T-helper 9 cell (primary cell): ENCODE data around the gene HAP1.
A peak's percentile ranks its signal among the peaks of the same experiment; 100 is the strongest.

Experiments used
- DNase-seq: peaks from one replicate; pipeline ENCODE4 v3.0.0-alpha.2; 2020

HAP1 gene

DNA sequence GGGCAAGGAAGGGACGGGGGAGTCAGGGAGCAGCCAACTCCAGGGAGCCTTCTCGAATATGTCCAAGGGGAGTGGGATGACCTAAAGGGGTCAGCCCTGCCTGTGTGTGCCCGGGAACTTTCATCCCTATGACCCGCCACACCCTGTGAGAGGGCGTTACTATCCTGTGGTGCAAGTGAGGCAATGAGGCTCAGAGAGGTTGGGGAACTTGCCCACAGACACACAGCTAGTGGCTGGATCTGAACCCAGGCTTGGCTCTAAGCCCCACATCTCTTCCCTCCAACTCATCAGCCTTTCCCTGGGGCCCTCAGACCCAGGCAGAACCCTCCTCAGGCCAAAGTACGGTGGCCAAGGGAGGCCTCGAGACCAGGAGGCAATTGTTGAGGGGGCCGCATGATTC lies 28.9 kb upstream of the HAP1 start:
- no peak for DNase-seq

DNA sequence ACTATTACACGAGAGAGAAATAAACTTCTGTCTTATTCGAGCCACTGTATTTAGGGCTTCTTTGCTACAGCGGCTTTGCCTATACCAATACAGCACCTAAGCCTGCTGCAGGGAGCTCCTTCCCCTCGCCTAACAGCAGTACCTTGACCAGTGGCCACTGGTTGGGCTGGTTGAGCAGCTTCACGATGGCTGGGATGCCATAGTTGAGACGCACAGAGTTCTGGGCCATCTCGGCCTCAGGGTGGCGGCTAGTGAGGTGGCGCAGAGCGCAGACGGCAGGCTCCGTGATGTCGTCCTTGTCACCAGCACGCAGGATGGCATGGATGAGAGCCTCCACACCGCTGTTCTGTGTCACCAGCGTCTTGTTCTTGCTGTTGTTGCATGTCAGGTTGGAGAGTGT lies 28.4 kb upstream of the HAP1 start:
- DNase-seq: no peak

DNA sequence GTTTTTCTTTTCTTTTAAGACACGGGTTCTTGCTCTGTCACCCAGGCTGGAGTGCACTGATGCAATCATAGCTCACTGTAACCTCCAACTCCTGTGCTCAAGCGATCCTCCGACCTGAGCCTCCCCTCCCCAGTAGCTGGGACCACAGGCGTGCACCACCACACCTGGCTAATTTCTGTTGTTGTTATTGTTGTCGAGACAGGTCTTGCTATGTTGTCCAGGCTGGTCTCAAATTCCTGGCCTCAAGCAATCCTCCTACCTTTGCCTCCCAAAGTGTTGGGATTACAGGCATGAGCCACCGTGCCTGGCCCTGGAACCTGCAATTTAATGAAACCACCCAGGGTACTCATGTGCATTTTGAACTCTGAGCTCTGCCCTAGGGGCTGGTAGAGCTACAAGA lies 27.9 kb upstream of the HAP1 start:
- DNase-seq: no peak

DNA sequence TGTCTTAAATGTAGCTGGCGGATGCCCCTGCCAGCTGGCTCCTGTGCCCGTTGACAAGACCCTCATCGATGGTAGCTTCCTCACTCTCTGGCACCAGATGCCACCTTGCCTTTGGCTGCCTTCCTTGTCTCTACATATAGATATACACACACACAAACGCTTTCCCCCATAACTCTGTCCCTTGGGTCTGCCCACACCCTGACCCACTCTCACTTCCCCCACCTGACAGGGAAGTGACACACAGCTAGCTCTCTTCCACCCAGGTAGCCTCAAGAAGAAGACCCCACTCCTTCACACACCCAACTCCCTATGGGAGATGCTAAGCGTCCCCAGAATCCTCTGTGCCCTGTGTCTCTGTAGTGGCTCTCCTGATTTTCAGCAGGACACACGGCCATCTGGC lies 26.4 kb upstream of the HAP1 start:
- DNase-seq: no peak

DNA sequence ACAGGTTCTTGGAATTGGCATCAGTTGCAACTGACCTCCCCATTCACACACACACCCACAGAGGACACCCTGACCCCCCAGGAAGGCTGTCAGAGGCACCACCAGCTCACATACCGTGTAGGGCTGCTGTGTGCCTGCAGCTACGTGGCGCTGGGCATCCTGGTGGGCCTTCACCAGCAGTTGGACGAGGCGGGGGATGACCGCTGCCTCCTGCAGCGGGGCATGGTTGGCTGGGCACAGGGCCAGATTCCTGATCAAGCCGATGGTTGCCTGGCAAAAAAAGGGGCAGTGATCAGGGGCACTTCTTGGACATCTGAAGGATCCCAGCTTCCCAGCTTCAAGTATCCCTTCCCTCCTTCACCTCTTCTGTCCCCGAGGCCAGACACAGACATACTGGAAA lies 24.2 kb upstream of the HAP1 start:
- no peak for DNase-seq

DNA sequence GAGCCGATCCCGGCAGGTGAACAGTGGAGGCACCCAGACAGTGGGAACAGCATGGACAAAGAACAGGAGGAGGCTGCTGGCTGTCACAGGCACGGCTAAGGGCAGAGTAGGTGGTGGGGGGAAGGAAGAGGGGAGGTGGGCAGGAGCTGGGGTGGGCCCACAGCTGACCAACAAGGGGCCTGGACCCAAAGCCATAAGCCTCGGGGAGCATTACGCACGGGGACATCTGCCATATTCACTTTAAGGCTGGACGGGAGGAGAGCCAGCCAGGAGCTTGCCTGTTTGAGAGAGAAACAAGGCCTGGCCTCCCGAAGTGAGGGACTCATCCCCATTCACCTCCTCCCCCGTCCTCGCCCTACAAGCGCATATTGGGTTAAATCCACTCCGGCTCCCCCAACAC lies 19.6 kb upstream of the HAP1 start:
- no peak for DNase-seq

DNA sequence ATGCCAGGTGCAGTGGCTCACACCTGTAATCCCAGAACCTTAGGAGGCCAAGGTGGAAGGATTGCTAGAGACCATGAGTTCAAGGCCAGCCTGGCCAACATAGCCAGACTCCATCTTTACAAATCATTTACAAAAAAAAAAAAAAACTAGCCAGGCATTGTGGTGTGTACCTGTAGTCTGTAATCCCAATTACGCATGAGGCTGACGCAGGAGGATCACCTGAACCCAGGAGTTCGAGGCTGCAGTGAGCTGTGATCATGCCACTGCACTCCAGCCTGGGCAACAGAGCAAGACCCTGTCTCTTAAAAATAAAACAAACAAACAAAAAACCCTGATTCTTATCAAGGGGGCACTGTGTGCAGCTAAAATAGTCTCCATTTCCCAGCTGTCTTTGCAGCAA lies 16.8 kb upstream of the HAP1 start:
- no peak for DNase-seq

DNA sequence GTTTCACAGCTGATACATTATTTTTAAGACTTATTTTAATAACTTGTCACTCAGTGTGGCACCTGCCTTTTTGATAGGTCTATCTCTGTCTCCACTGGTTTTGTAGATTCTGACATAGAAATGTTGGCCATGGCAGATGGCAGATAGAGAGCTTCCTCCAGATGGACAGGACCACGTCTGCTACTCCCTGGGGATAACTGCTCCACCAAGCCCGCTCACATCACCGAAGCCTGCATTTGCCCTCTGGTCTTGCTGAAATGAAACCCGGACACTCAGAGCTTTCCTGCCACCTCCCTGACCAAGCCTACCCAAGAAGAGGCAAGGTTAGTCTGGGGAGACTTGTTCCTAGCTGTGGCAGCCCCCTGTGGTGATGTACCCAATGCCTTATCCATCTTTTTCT lies 16.4 kb upstream of the HAP1 start:
- no peak for DNase-seq

DNA sequence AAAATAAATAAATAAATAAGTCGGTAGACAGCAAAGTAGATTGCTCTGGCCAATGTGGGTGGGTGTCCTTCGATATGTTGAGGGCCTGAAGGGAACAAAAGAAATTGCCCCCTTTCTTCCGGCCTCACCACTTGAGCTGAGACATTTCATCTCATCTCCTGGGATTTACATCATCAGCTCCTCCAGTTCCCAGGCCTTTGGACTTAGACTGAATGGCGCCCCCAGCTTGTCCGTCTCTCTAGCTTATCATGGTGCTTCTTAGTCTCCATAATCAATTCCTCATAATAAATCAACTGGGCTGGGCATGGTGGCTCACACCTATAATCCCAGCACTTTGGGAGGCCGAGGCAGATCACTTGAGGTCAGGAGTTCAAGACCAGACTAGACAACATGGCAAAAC lies 13.8 kb upstream of the HAP1 start:
- DNase-seq: no peak

DNA sequence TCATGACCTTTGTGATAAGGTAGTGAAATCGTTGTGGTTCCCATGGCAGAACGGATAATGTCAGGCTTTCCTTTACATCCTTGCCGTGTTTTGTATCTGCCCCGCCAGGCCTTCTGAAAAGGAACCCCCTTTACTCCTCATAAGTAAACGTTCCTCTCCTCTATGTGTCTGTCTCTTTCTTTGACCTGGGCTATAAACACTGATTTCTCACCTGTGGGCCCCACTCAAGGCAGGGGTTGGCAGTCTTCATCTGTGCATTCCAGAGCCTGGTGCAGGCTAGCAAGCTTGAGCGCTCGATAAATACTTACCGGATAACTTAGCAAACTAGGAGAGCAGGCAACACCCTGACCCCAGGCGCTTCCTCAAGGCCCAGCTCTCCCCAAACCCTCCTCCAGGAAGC lies 7.3 kb upstream of the HAP1 start:
- no peak for DNase-seq

DNA sequence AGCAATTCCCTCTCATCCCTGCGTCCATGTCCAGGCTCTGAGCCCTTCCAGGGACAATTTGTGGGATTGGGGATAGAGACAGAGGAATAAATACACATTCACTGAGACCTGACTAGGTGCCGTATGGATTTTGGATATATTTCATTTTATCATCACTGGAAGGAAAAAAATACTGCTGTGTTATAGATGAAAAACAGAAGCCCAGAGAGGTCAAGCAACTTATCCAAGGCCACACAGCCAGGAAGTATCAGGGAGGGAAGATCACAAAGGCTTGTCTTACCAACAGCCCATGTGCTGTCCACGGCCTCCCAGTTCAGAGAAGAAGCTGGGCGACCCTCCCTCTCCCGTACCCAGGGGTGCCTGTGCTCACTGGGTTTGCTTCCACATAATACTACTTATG lies 6.1 kb upstream of the HAP1 start:
- no peak for DNase-seq

DNA sequence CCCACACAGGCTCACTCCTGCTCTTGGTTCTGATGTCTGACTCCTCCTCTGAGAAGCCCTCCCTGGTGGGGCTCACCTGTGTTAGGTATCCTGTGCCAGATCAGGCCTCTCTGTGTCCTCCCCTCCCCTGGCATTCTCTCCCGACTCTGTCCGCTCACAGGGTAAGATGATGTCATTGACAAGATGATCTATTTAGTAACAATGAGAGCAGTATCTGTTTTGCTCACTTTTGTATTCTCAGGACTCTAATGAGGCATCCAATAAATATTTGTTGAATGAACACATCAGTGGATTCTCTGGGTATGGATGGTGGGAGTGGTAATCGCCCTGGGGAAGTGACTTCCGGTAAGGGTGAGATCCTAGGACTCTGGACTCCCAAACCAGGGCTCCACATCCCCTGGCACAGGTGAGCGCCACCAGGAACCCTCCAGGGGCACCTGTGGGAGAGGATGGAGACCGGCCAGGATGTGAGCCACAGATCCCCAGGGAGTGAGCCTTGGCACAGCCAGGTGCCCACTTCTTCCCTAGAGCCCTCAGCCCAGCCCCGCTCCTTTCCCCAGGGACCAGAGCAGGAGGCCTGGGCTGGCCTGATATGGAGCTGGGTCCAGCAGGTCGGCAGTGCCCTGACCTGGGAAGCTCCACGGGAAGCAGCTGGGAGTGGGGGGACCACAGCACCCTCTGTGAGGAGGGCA lies 5.4 kb upstream of the HAP1 start:
- DNase-seq: no peak

DNA sequence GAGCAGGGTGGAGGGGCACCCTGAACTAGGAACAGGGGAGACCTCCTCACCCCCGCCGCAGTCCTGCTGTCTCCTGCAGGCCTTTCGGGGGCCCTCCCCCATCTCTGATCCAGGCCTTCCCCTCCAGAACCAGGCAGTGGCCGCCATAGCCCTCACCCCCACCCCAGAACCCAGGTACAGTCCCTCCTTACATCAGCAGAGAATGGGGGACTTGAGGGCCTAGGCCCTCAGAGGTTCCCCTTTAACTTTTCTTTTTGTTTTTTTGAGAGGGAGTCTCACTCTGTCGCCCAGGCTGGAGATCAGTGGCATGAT lies 4.3 kb upstream of the HAP1 start:
- no peak for DNase-seq

DNA sequence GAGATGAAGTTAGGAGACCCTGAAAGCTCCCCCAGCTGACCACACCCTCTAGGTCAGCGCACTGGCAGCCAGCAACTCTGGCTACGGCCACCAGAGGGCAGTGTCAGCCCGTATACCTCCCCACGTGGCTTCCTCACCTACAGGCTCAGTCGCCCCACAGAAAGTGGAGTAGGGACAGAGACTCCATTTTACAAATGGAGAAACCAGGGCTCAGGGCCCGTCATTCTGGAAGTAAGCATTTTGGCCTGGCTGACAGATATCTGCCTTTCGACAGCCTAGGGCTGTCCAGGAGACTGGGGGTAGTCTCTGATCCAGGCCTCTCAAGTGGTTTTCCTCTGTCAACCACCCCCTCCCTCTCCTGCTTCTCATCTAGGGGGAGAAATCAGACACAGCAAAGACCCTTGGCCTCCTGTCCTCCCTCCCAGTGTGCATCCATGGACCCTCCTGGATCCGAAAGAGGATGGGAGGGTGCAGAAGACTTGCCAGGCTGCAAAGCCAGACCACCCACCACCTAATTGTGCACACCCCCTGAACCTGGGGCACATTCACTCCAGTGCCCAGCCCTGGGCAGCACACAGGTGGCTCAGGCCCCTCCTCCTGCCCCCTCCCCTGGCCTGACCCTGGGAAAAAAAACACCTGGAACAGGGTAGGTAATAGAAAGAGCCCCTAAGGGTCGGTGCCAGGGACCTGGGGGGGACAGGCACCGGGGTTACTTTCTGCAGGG lies 3.8 kb upstream of the HAP1 start:
- peak; percentile 71 for DNase-seq

DNA sequence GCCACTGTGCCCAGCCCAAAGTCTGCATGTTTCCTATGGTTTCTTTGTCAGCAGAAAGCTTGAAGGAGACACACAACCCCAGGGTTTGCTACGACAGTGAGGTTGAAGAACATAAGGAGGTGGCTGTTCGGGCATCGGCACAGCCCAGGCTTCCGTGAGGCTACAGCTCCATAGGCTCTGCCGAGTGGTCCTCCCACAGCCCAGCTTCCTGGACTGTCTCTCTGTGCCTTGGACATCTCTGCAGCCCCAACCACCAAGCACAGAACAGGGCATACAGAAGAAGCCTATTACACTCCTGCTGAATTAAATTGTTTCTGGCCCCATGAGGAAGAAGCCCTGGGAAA lies 3.2 kb upstream of the HAP1 start:
- DNase-seq: no peak

DNA sequence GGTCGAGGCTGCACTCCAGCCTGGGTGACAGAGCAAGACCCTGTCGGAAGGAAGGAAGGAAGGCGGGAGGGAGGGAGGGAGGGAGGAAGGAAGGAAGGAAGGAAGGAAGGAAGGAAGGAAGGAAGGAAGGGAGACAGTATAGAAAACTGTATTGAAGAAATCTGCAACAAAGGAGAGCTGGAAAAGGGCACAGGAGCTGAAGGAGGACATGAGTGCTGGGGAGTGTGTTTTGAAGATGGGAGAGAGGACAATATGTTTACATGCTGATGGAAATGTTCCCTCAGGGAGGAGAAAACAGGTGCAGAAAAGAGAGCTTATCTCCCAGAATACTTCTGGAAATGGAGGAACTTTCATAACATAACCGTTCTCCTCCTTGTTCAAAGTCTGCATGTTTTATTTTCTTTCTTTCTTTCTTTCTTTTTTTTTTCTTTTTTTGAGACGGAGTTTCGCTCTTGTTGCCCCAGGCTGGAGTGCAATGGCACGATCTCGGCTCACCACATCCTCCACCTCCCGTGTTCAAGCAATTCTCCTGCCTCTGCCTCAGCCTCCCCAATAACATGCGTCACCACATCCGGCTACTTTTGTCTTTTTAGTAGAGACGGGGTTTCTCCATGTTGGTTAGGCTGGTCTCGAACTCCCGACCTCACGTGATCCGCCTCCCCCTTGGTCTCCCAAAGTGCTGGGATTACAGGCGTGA lies 2.7 kb upstream of the HAP1 start:
- DNase-seq: no peak

DNA sequence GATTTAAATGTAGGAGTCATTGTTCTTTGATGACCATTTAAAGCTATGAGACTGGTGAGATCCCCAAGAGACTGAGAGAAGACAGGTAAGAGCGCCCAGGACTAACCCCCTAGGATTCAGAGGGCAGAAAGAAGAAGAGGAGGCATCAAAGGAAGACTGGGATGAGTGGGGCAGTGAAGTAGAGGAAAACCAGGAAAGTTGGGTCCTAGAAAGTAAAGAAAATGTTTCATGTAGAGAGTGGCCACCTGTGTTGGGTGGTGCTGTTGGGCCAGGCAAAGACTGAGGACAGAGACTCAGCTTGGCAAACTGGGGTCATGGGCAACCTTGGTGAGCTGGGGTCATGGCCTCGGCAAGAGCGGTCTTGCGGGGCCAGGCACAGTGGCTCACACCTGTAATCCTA lies 1.3 kb upstream of the HAP1 start:
- no peak for DNase-seq

DNA sequence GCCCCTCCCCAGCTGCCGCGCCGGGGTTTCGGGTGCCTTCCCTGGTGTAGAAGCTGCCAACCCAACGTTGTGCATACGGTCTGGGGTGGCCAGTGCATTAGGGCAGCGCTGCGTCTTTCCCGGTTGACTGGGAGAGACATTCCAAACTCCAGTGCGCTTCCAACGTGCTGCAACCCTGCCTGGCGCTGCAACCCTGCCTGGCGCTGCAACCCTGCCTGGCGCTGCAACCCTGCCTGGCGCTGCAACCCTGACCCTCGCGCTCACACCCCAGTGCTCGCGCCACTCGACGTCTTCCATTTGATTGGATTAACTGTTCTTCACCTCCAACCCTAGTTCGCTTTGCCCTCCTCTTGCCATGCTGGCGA lies 488 bp upstream of the HAP1 start:
- DNase-seq: no peak

DNA sequence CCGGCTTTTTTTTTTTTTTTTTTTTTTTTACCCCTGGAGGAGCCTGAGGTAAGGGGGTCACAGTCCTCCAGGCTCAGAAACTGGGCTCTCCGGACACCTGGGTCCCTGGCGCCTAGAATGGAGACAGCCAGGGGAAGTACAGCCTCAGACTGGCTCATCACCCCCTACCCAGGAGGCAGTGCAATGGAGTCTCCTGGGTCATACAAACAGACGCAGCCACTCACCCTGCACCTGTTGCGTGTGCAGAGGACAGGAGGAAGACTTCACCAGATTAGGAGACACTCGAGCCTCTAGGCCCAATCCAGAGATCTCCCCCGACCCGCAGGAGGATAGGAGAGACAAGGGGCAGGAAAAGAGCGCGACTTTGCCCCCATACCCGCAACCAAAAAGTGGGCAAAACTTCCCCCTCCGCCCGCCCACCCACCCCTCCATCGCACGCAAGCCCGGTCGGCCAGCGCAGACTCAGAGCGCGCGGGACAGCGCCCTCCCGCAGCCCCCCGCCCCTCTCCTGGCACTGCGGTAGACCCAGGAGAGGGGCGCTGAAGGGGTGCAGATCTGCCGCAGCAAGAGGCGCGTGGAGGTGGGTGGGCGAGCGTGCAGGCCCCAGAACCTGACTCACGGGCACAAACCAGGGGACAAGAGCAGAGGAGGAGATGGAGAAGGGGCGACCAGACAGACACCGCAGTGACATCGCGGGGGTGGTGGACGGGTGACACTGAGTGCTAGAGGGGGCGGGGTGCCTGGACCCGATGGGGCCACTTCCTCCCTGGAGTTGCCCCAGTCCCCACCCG lies 900 bp downstream of the HAP1 start:
- no peak for DNase-seq

DNA sequence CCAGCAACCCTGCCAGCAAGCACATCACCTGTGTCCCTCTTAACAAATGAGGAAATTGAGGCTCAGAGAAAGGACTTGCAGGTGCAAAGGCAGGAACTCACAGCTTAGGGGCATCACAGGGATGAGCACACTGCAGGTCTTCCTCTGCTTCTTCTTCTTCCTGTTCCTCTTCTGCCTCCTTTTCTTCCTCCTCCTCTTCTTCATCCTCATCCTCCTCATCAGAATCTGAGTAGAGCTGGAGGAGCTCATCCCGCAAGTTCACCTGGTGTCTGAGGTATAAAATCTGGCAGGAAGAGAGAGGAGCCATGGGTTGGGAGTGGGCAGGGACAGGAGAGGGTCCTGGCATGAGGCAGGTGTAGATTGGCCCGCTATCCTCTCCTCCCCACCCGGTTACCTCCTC lies 2.6 kb downstream of the HAP1 start:
- no peak for DNase-seq

DNA sequence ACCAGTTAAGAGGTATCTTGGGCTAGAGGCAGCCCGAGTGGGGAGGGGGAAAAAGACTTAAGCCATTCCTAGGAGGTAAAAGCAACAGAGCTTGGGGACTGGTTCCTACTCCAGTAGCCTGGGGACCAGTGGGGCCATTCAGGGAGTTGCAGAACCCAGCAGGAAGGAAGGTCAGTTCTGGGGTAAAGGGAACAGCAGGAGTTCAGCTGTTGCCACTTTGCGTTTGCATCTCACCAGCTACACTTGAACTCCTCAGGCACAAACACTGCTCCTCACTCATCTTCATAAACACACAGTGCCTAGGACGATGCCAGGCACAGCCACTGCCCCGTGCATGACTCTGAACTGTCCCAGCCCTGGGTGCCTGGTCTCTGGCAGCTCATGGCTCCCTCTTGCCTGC lies 4.0 kb downstream of the HAP1 start:
- no peak for DNase-seq

DNA sequence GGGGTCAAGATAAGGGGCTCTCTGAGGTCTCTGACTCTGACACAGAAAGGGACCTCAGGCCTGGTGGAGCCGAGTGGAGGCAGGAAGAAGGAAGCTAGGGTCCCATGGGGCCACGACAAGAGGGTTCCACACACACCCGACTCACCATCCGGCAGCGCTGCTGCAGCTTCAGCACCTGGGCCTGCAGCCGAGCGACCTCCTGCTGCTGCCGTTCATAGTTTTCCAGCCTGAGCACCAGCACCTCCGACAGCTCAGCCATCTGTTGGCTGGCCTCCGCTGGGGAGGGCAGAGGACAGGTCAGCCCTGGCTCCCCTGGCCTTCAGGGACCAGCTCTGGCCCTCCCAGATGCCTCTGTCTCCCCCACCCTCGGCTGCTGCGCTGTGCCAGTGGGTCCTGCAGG lies 6.4 kb downstream of the HAP1 start:
- no peak for DNase-seq

DNA sequence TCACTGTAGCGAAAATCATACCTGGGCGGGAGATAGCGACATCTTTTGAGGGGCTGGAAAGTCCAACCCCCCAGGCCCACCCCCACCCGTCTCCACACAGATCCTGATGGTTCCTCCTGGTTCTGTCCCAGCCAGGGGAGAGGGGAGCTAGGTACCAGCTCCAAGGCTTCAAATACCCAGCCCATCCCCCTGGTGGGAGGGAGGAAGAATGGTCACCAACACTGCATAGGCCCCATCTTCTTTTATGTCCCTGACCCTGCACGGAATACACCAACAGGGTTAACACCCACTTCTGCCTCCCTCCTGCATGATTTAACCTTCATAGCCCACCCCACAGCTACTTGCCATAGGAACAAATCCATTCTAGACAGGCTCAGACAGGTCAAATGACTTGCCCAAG lies 9.3 kb downstream of the HAP1 start:
- DNase-seq: no peak

DNA sequence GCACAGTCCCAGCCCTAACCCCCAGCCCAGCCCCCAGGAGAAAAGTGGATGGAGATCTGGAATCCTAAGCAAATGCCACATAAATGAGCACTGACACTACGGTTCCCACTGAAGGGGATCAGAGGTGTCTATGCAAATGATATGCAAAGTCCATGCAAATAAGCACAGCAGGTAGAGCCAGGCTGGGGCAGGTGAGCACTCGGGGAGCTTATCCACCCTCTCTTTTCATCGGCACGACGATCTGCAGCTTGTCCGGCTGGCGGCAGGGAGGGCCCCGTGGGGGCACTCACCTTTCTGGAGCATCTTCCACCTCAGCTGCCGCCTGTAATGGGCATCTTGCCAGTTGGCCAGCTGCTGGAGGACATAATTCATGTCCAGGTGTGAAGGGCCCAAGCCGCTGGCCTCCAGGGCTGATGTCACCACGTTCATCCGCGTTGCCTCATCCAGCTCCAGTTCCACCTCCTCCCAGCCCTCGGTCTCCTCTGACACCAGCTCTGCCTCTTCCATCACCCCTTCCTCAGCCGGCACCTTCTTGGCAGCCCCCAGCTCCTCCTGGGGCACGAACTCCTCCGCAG lies 9.9 kb downstream of the HAP1 start:
- DNase-seq: no peak
